ENCODE results near the gene CFAP43. TPM values are rescaled to one million over a fixed set of nuclear protein-coding genes. Genes with fewer than 3 reads are reported as not detected.

CFAP43 gene
- total and polyA plus RNA-seq, 10 of the 15 experiments (the other 5 are each of a cell fraction or from before 2014, with no cell fraction given): 0.06 to 0.14 (median 0.10) TPM; not detected in 5

DNA sequence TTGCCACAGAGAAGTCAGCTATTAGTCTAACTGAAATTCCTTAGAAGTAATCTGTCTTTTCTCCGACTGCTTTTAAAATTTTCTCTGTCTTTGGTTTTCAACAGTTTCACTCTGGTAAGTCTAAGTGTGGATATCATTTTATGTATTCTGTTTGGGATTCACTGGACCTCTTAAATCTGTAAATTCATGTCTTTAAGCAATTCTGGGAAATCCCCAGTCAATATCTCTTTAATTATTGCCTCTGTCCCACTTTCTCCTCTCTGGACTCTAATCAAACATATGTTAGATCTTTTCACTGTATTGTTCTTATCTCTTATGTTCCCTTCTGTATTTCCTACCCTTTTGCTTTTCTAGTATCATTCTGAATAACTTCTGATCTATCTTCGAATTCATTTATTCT is 29.9 kb downstream of the CFAP43 start:
- POLR2A ChIA-PET: no interaction called here
- no peak for FAIRE-seq
- TF ChIP-seq CBX3 (IDR thresholded peaks at IDR 0.05; ENCODE audit: borderline replicate concordance, low read depth) (no peak), EZH2 (IDR thresholded peaks at IDR 0.05; ENCODE audit: borderline replicate concordance, control insufficient read depth, low read depth, low read length) (no peak), BACH1 (IDR thresholded peaks at IDR 0.05; ENCODE audit: borderline replicate concordance) (no peak), PAX8 (IDR thresholded peaks at IDR 0.05) (no peak), NBN (IDR thresholded peaks at IDR 0.05) (no peak), TCF3 (IDR thresholded peaks at IDR 0.05; ENCODE audit: borderline replicate concordance, insufficient read depth, low read depth, low read length) (no peak), ZNF217 (IDR thresholded peaks at IDR 0.05) (no peak), YY1 (IDR thresholded peaks at IDR 0.05; ENCODE audit: low read depth, low read length) (no peak), NFIC (IDR thresholded peaks at IDR 0.05; ENCODE audit: low read depth, low read length) (no peak), GABPA (IDR thresholded peaks at IDR 0.05; ENCODE audit: low read depth) (no peak), EGR1 (IDR thresholded peaks at IDR 0.05; ENCODE audit: borderline replicate concordance in 1 of 2, low read depth in 2 of 2, low read length in 2 of 2) (no peak)
- TF ChIP-seq, protein P1, sequence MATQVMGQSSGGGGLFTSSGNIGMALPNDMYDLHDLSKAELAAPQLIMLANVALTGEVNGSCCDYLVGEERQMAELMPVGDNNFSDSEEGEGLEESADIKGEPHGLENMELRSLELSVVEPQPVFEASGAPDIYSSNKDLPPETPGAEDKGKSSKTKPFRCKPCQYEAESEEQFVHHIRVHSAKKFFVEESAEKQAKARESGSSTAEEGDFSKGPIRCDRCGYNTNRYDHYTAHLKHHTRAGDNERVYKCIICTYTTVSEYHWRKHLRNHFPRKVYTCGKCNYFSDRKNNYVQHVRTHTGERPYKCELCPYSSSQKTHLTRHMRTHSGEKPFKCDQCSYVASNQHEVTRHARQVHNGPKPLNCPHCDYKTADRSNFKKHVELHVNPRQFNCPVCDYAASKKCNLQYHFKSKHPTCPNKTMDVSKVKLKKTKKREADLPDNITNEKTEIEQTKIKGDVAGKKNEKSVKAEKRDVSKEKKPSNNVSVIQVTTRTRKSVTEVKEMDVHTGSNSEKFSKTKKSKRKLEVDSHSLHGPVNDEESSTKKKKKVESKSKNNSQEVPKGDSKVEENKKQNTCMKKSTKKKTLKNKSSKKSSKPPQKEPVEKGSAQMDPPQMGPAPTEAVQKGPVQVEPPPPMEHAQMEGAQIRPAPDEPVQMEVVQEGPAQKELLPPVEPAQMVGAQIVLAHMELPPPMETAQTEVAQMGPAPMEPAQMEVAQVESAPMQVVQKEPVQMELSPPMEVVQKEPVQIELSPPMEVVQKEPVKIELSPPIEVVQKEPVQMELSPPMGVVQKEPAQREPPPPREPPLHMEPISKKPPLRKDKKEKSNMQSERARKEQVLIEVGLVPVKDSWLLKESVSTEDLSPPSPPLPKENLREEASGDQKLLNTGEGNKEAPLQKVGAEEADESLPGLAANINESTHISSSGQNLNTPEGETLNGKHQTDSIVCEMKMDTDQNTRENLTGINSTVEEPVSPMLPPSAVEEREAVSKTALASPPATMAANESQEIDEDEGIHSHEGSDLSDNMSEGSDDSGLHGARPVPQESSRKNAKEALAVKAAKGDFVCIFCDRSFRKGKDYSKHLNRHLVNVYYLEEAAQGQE (IDR thresholded peaks at IDR 0.05; ENCODE audit: low read depth, low read length): no peak
- TF ChIP-seq, protein P2, sequence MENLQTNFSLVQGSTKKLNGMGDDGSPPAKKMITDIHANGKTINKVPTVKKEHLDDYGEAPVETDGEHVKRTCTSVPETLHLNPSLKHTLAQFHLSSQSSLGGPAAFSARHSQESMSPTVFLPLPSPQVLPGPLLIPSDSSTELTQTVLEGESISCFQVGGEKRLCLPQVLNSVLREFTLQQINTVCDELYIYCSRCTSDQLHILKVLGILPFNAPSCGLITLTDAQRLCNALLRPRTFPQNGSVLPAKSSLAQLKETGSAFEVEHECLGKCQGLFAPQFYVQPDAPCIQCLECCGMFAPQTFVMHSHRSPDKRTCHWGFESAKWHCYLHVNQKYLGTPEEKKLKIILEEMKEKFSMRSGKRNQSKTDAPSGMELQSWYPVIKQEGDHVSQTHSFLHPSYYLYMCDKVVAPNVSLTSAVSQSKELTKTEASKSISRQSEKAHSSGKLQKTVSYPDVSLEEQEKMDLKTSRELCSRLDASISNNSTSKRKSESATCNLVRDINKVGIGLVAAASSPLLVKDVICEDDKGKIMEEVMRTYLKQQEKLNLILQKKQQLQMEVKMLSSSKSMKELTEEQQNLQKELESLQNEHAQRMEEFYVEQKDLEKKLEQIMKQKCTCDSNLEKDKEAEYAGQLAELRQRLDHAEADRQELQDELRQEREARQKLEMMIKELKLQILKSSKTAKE (IDR thresholded peaks at IDR 0.05; ENCODE audit: low read depth, poor library complexity, severe bottlenecking): no peak
- TF ChIP-seq, protein P3, sequence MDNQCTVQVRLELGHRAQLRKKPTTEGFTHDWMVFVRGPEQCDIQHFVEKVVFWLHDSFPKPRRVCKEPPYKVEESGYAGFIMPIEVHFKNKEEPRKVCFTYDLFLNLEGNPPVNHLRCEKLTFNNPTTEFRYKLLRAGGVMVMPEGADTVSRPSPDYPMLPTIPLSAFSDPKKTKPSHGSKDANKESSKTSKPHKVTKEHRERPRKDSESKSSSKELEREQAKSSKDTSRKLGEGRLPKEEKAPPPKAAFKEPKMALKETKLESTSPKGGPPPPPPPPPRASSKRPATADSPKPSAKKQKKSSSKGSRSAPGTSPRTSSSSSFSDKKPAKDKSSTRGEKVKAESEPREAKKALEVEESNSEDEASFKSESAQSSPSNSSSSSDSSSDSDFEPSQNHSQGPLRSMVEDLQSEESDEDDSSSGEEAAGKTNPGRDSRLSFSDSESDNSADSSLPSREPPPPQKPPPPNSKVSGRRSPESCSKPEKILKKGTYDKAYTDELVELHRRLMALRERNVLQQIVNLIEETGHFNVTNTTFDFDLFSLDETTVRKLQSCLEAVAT (IDR thresholded peaks at IDR 0.05): no peak
- TF ChIP-seq, protein P4, sequence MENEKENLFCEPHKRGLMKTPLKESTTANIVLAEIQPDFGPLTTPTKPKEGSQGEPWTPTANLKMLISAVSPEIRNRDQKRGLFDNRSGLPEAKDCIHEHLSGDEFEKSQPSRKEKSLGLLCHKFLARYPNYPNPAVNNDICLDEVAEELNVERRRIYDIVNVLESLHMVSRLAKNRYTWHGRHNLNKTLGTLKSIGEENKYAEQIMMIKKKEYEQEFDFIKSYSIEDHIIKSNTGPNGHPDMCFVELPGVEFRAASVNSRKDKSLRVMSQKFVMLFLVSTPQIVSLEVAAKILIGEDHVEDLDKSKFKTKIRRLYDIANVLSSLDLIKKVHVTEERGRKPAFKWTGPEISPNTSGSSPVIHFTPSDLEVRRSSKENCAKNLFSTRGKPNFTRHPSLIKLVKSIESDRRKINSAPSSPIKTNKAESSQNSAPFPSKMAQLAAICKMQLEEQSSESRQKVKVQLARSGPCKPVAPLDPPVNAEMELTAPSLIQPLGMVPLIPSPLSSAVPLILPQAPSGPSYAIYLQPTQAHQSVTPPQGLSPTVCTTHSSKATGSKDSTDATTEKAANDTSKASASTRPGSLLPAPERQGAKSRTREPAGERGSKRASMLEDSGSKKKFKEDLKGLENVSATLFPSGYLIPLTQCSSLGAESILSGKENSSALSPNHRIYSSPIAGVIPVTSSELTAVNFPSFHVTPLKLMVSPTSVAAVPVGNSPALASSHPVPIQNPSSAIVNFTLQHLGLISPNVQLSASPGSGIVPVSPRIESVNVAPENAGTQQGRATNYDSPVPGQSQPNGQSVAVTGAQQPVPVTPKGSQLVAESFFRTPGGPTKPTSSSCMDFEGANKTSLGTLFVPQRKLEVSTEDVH (IDR thresholded peaks at IDR 0.05; ENCODE audit: low read depth, partially characterized antibody): no peak

More for the DNA sequence above, 29.9 kb downstream of the CFAP43 start:
- Histone ChIP-seq H3K27ac (ENCODE audit: control insufficient read depth, insufficient read depth) (no peak overlapping the region), H3K27me3 (replicated peaks in 1 of 2; ENCODE audit: control insufficient read depth in 2 of 2, insufficient read depth in 2 of 2, low read length in 1 of 2) (no peaks in the 10 kb centered on the region; a peak in 2 of 4 replicates), H3K9me3 (replicated peaks; ENCODE audit: control insufficient read depth, insufficient read depth, low read length) (no peaks in the 10 kb centered on the region), H3K79me2 (ENCODE audit: control insufficient read depth, insufficient read depth, low read length) (no peaks in the 10 kb centered on the region), H3K4me2 (ENCODE audit: control insufficient read depth, insufficient read depth) (no peak overlapping the region), H2AFZ (ENCODE audit: control insufficient read depth, low read depth, low read length) (no peak overlapping the region), H3K4me3 (no peak overlapping the region), H3K9ac (ENCODE audit: control insufficient read depth, insufficient read depth, low read length) (no peak overlapping the region), H3K4me1 (ENCODE audit: control insufficient read depth, insufficient read depth, low read length) (no peaks in the 10 kb centered on the region), H3K36me3 (ENCODE audit: control insufficient read depth in 2 of 2, insufficient read depth in 2 of 2, low read length in 1 of 2) (no peaks in the 10 kb centered on the region), H4K20me1 (ENCODE audit: control insufficient read depth, insufficient read depth) (no peaks in the 10 kb centered on the region)
- no TSS peak for BruUV-seq (replicated peaks)
- intact Hi-C loops (cut with micrococcal nuclease; ENCODE audit: unreplicated experiment): no loop called here
- WGBS (ENCODE audit: insufficient coverage, insufficient replicate concordance, low lambda C conversion rate, missing lambda C conversion rate): 61% methylated on average over 2 of the region's 2 CpGs
- ChIA-PET CTCF (no interaction called here), SMC1A (ENCODE audit: uncharacterized antibody, unreplicated experiment) (no interaction called here), RAD21 (ENCODE audit: unreplicated experiment) (no interaction called here)
- in situ Hi-C loops (cut with MboI): loop anchor here (10.0 kb wide), 1 partner anchor 487 kb away; no protein-coding TSS in a partner anchor
- DNase-seq (ENCODE audit: low read depth, low spot score): no peak
- ATAC-seq: no peak

All from GM12878 (cell line).